GM10248 (cell line): ENCODE data around the gene GRB10.

ENCODE experiments used
- CTCF ChIA-PET: fragments of 300-600 bp; sonication (Branson Sonifier 250); formaldehyde crosslinking; extraction: SDS; loops from one replicate; lab custom pipeline; 2021; ENCODE audit warnings: antibody characterized with exemption; lab: Yijun Ruan, JAX
- POLR2A ChIA-PET: fragments of 350-650 bp; sonication (Branson Sonifier 250); formaldehyde crosslinking; extraction: SDS; loops from one replicate; lab custom pipeline; 2020; ENCODE audit warnings: antibody characterized with exemption; lab: Yijun Ruan, JAX
- DNase-seq: peaks from one replicate; pipeline ENCODE4 v3.0.0; 2012; ENCODE audit errors: extremely low spot score
- TF ChIP-seq, protein P1 (sequence below): IDR thresholded peaks from 2 replicates; pipeline ENCODE4 v1.5.1; 2012; ENCODE audit warnings: mild to moderate bottlenecking, low read depth; ENCODE audit errors: extremely low read depth, missing control alignments, control extremely low read depth

Gene GRB10

DNA sequence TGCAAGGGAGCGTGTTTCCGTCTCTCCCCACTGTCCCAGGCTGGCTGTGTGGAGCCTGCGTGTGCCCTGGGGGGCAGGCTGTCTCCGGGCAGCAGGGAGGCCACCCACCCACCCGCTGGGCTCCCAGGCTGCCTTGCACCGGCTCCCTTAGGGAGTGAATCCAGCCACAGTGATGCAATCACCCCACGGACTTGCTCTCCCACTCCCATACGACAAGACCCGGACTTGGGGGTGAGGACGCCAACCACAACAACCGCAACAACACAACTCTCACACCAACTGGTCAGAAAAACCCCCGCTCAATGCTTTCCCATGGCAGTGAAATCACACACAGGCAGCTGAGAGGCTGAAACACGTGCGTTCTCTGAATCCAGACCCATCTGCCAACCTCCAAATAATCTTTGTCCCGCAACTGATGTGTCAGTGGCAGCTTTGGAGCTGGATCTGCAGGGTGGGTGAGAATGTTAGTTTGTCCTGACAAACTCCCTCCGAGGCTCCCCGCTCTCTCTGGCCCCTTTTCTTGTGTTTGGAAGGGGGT lies 154.8 kb downstream of the GRB10 start:
- CTCF ChIA-PET = interaction anchor here (1.5 kb wide), 1 partner anchor 13 kb away, joined by 3 read pairs; no protein-coding TSS in a partner anchor
- POLR2A ChIA-PET = no interaction called here
- no peak for DNase-seq
- TF ChIP-seq, protein P1, sequence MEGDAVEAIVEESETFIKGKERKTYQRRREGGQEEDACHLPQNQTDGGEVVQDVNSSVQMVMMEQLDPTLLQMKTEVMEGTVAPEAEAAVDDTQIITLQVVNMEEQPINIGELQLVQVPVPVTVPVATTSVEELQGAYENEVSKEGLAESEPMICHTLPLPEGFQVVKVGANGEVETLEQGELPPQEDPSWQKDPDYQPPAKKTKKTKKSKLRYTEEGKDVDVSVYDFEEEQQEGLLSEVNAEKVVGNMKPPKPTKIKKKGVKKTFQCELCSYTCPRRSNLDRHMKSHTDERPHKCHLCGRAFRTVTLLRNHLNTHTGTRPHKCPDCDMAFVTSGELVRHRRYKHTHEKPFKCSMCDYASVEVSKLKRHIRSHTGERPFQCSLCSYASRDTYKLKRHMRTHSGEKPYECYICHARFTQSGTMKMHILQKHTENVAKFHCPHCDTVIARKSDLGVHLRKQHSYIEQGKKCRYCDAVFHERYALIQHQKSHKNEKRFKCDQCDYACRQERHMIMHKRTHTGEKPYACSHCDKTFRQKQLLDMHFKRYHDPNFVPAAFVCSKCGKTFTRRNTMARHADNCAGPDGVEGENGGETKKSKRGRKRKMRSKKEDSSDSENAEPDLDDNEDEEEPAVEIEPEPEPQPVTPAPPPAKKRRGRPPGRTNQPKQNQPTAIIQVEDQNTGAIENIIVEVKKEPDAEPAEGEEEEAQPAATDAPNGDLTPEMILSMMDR = no peak

DNA sequence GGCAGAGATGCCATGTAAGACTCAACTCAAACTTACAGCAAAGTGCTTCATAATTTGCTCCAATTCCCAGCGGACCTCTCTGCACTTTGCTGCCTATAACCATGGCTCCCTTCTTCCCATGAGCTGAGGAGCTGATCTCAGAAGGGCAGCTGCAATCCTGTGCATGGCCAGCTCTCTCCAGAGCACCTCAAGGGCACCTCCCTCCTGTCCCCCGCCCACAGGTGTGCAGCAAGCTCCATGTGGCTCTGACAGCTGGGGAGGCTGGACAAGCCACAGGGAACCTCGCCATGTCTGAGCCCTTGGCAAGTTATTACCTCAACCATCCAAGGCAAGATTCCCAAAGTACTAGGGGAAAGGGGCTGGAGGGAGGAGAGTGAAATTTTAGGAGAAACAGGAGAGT lies 156.4 kb downstream of the GRB10 start:
- CTCF ChIA-PET = interaction anchor here (1.1 kb wide), 1 partner anchor 12 kb away, joined by 3 read pairs; no protein-coding TSS in a partner anchor
- TF ChIP-seq, protein P1 = no peak
- POLR2A ChIA-PET = no interaction called here
- DNase-seq = no peak

DNA sequence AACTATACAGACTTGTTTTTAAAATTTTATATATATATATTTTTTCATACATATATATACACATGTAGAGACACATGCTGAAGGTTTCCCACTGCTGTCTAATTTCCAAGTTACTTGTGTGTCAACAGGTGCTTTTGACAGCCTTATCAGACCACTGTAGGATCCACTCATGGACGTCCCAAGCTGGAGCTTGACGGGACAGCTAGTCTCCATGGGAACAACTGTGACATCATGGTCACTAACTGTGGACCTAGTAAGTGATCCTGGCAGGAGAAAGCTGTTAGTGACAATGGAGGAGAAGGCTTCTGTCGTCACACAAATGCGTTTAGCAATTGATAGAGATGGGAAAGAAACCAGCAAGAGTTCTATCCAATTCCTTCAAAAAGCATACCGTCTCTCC lies 157.3 kb downstream of the GRB10 start:
- POLR2A ChIA-PET = no interaction called here
- CTCF ChIA-PET = interaction anchor here (1.0 to 1.1 kb wide), 2 partner anchors 9 to 11 kb away, joined by 3 to 5 read pairs; no protein-coding TSS in a partner anchor
- TF ChIP-seq, protein P1 = no peak
- no peak for DNase-seq

DNA sequence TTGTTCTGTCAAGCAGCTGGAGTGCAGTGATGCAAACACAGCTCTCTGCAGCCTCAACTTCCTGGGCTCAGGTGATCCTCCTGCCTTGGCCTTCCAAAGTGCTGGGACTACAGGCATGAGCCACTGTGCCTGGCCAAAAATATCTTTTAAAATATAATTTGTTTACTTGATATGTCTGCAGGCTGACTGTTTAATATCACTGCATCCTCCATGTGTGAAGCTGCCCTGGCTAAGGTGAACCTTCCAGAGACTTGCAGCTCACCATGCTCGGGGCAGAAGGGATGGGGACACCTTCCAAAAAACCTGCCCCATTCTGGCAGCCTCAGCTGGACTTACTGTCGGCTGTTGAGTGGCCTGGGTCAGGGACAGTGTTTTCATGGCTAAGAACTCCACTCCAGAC lies 159.9 kb downstream of the GRB10 start:
- TF ChIP-seq, protein P1 = no peak
- ChIA-PET POLR2A (no interaction called here), CTCF (interaction anchor here (1.0 to 2.4 kb wide), 2 partner anchors 9 to 11 kb away, joined by 3 to 6 read pairs; no protein-coding TSS in a partner anchor)
- no peak for DNase-seq

DNA sequence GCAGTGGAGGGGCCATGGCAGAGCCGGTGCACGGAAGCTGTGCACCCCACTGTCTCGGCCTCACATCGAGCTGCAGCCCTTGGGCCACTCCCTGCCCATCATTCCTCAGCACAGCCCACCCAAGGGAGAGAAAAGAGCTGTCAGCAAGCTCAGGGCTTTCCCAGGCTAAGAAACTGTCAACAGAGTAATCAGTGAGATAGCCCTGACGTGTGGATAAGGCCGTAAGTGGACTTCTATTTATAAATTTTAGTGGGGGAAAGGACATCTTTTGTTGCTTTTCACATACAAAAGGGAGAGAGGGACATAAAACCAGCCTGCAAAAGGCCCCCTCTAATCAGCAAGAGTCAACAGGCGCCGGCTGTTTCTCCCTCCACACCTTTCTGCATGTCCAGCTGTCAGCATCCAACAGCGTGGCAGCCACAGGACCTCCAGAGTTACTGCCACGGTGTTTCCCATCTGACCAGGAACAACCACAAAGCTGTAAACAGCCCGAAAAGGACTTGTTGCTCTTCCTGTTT lies 160.7 kb downstream of the GRB10 start:
- ChIA-PET CTCF (interaction anchor here (2.4 kb wide), 1 partner anchor 11 kb away, joined by 6 read pairs; no protein-coding TSS in a partner anchor), POLR2A (no interaction called here)
- no peak for DNase-seq
- TF ChIP-seq, protein P1 = no peak

DNA sequence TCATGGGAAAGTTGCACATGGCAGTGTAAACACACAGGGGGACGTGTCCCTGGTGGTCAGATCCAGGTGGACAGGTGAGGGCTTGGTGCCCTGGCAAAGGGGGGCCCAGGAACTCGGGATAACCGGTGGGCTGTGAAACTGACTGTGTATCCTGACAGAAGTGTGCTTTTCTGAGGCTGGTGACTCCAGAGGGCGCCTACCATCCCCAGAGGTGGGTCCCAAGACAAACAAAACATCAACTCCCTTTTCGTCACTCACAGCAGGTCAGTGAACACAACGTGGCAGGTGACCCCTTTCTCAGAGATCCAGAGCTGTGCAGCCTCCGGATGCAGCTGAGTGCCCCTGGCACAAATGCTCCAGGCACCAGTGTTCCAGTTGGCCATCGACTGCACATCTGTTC lies 161.5 kb downstream of the GRB10 start:
- ChIA-PET CTCF (interaction anchor here (2.4 kb wide), 1 partner anchor 12 kb away, joined by 6 read pairs; no protein-coding TSS in a partner anchor), POLR2A (no interaction called here)
- DNase-seq = no peak
- TF ChIP-seq, protein P1 = no peak
